NCI-H1436 (cell line): Measurements from ENCODE around the gene TBC1D20.
"Not testable (repeated sequence)": the region's sequence is repeated elsewhere in the genome, so short reads cannot be mapped to it uniquely, and the experiment has no call there.

Experiments used
- DNase-seq: peaks from one replicate; lab custom pipeline; 2025; lab: John Stamatoyannopoulos, UW

The TBC1D20 gene

DNA sequence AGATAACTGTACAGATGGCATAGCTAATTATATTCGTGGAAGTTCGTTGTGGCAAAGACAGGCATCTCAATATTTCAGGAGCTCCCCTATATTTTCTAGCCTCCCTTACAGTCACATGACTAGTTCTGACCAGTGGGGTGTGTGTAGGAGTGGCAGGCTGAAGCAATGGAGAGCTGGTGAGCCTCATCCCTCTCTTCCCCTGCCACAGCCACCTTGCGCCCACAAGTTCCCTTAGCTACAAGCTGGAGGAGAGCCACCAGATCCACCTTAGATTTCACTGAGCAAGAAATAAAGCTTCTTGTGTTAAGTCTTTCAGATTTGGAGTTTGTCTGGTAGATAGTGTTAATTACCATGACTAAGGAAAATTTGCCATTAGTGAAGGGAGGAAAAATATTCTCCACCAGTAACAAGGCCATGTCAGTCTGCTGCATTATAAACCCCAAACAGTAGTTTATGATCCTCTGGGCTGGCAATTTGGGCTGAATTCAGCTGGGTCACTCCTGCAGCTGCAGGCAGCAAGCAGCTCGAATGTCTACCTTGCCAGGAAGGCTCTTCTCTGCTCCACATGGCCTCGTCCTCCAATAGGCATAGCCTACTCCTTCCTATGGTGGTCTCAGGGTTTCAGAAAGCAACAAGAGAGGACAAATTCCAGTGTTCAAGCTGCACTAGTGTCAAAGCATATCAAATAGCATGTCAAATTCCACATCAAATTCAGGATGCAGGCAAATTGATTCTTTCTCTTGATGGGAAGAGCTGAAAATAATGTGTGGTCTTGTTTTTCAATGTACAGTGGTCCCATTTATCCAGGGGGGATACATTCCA lies 61.7 kb downstream of the TBC1D20 start:
- no peak for DNase-seq

DNA sequence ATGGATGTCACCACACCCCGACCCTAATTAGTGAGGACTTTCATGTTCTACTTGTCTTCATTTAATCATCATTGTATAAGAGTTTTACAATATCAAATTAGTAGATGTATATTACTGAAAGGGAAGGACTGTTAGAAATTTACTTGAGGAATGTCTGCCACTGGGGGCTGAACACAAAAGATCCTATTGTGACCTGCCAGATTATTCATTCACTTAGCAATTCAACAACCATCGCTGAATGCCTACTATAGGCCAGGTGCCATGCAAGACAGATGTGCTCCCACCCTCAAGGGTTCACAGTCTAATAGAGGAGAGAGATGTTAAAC lies 62.2 kb downstream of the TBC1D20 start:
- DNase-seq = no peak

DNA sequence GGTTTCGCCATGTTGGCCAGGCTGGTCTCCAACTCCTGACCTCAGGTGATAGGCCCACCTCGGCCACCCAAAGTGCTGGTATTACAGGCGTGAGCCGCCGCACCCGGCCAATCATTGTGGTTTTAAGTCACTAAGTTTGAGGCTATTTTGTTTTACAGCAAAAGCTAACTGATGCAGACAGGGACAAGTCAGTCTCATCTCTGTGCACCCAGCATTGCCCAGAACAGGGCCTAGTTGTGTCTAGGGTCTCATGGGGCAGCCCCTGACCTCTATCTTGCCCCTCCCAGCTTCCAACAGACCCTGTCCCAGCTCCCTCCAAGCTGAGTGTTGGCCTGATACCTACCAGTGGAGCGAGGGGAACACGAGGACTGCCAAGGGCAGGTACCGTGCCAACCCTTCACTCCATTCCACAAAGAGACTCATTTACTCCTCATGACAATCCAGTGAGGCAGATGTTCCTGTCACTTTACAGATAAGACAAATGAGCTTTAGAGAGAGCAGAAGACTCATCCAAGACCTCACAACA lies 63.1 kb downstream of the TBC1D20 start:
- DNase-seq = no peak

DNA sequence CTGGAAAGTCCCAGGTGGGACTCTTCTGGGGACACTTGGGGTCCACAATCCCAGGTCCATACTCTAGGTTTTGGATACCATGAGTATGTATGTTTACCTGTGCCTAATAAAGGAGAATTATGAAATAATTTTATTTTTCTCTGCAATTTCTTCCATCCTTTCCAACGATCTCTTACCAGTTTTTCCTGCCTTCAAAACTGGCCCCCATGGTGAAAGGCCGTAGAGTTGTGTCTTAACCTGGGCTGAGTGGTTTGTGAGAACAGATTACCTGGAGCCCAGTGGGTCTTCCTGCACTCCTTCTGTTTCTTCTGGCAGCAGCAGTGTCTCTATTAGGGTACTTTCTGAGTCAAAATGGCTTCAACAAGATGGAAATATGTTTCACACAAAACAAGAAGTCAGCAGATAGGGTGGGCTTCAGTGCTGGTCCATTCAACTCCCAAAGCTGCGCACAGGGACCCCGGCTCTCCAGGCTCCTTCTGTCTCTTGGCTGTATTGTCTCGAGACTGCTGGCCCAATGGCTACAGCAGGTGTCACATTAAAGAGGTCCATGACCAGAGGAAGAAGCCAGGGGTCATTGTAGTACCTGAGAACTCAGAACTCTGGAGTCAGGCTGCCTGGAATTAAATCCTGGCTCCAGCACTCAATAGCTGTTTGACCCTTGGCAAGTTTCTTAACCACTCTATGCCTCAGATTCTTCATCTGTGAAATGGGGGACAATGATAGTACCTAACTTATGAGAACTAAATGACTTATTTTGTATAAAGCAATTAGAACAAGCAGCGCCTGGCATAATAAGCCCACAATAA lies 64.7 kb downstream of the TBC1D20 start:
- no peak for DNase-seq

DNA sequence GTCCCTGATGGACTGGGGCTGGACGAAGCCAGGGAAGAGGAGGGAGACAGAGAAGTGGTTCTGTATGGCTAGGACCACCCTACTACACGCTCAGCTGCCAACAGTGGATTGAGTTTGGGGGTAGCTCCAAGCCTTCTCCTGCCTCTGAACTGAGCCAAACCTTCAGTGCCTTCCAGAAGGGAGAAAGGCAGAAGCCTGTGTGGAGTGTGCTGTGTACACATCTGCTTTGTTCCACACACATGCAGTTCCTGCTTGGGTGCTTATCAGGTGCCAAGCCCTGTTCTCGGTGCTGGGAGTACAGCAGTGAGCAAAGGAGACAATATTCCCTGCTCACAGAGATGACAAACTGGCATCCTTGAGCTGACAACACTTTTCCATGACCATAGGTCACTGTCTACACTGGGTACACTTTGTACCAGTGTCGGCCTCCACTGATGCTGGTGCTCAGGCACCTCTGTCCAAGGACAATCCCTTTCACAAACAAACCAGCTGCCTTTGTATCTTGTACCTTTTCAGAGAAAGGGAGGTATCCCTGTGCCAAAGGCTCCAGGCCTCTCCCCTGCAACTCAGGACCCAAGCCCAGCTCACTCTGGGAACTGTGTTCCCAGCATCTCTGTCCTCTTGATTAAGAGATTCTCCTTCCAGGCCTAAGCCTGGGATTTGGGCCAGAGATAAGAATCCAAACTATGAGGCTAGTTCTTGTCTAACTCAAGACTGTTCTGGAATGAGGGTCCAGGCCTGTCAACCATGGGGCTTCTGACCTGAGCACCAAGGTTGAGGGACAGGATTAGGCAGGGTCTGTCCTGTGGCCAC lies 65.5 kb downstream of the TBC1D20 start:
- DNase-seq = no peak

DNA sequence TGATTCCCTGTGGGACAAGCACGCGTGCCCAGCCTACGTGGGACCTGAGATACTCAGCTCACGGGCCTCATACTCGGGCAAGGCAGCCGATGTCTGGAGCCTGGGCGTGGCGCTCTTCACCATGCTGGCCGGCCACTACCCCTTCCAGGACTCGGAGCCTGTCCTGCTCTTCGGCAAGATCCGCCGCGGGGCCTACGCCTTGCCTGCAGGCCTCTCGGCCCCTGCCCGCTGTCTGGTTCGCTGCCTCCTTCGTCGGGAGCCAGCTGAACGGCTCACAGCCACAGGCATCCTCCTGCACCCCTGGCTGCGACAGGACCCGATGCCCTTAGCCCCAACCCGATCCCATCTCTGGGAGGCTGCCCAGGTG lies 66.1 kb downstream of the TBC1D20 start:
- DNase-seq = no peak

DNA sequence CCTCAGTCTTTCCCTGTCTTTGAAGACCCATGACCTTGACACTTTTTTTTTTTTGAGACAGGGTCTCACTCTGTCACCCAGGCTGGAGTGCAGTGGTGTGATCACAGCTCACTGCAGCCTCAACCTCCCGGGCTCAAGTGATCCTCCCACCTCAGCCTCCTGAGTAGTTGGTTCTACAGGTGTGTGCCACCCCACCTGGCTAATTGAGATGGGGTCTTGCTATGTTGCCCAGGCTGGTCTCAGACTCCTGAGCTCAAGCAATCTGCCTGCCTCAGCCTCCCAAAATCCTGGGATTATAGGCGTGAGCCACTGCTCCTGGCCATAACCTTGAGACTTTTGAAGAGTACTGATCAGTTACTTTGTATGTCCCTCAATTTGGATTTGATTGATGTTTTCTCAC lies 69.0 kb downstream of the TBC1D20 start:
- DNase-seq = not testable (repeated sequence)

DNA sequence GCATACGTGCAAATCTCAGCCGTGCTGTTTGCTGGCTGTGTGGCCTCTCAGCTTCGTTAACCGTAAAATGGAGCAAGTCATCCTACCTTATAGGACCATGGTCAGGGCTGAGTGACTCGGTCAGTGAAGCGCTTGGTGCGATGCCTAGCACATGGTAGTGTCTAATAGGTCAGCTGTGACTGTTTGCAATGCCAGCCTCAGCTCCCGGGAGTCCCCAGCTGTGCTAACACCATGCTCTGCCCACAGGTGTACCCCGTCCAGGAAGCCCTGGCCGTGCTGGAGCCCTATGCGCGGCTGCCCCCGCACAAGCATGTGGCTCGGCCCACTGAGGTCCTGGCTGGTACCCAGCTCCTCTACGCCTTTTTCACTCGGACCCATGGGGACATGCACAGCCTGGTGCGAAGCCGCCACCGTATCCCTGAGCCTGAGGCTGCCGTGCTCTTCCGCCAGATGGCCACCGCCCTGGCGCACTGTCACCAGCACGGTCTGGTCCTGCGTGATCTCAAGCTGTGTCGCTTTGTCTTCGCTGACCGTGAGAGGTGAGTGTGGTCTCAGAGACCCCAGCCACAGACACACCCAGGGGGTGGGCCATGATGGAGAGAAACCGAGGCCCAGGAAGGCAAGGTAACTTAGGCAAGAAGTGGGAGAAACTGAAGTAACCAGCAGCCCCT lies 71.2 kb downstream of the TBC1D20 start:
- no peak for DNase-seq

DNA sequence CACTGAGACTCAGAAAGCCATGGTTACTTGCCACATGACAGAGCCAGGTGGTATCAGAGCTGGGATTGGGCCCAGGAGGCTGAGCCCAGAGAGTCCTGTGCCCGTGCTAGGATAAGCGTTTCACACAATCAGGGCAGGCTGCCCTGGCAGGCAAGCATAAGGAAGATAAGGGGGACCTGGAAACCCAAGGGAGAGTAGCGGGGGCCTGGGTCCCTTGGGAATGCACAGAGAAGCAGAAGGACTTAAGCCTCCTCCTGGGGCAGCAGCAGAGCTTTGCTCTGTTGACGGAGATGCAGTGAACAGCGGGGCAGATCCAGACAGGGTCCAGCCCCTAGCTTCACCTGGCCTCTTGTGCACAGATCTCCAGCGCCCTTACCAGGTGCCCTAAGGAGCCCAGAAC lies 73.1 kb downstream of the TBC1D20 start:
- DNase-seq = no peak

DNA sequence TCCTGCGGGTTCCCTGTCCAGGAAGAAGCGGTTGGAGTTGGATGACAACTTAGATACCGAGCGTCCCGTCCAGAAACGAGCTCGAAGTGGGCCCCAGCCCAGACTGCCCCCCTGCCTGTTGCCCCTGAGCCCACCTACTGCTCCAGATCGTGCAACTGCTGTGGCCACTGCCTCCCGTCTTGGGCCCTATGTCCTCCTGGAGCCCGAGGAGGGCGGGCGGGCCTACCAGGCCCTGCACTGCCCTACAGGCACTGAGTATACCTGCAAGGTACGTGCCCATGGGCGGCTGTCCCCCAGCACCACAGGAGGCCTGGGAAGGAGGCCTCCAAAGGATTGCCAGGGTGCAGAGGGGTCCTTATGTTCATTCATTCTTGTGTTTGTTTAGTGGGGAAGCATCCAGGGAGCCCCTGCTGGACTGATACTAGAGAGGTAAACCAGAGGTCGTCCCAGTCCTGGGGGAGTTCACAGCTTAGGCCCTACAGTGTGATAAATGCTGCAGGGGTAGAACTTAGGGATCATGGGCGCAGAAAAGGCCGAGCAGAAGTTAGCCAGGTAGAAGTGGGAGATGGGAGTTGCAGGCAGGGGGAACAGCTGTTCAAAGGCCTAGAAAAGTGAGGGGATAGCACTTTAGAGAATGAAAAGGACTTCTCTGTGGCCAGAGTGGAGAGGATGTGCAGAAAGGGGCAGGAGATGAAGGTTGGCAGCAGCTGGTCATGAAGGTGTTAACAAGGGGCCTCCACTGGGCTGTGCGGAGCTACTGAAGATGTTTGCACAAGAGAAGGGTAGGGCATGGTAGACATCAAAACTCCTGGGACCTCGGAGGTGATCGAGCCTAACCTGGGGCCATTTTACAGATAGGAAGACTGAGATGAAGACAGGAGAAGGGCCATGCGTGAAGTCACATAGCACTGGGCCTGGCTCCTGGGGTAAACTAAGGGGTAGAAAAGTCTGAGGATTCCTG lies 74.0 kb downstream of the TBC1D20 start:
- DNase-seq = no peak

DNA sequence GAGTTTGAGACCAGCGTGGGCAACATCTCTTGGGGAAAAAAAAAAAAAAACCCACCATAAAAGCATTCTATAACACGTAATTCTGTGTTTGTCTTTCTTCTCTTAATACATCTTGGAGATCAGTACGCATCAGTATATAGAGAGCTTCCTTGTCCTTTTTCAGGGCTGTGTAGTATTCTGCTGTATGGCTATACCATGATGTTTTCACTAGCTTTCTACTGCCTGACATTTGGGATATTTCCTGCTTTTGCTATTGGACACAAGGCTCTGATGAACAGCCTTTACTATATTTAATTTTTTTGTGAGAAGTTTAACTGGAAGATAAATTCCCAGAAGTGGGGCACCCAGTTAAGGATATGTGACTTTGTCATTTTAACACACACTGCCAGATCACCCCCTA lies 74.8 kb downstream of the TBC1D20 start:
- DNase-seq = no peak

DNA sequence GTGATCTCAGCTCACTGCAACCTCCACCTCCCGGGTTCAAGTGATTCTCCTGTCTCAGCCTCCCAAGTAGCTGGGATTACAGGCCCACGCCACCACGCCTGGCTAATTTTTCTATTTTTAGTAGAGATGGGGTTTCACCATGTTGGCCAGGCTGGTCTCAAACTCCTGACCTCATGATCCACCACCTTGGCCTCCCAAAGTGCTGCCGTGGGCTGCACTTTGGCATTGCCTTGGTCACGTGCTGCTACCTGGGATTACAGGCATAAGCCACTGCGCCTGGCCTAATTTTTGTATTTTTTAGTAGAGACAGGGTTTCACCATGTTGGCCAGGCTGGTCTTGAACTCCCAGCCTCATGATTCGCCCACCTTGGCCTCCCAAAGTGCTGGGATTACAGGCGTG lies 75.7 kb downstream of the TBC1D20 start:
- DNase-seq = not testable (repeated sequence)
